Immature natural killer cell (primary cell): ENCODE results near the gene RNASEH1. TPM values are rescaled to one million over a fixed set of nuclear protein-coding genes. Genes with fewer than 3 reads are reported as not detected.
"Not testable (repeated sequence)": the region's sequence is repeated elsewhere in the genome, so short reads cannot be mapped to it uniquely, and the experiment has no call there.

Experiments used
- DNase-seq, 3 donors: peaks; one replicate each; pipeline ENCODE4 v3.0.0; 2022; ENCODE audit warnings: mixed read lengths in 1 of 3
- H3K27ac Mint-ChIP-seq, 6 donors: one replicate each; pipeline ENCODE4 v1.8.0; 2020; ENCODE audit warnings: mixed read lengths in 6 of 6, mild to moderate bottlenecking in 5 of 6, inconsistent platforms in 4 of 6, moderate library complexity in 3 of 6
- H3K27me3 Mint-ChIP-seq, 3 donors: one replicate each; pipeline ENCODE4 v1.8.0; 2020 to 2021; ENCODE audit warnings: low read depth in 3 of 3, mild to moderate bottlenecking in 3 of 3, mixed read lengths in 3 of 3, moderate library complexity in 3 of 3, inconsistent platforms in 1 of 3
- H3K36me3 Mint-ChIP-seq, 3 donors: one replicate each; pipeline ENCODE4 v1.8.0; 2020; ENCODE audit warnings: mixed read lengths in 3 of 3, inconsistent platforms in 2 of 3, mild to moderate bottlenecking in 2 of 3
- H3K4me1 Mint-ChIP-seq, 2 donors: one replicate each; pipeline ENCODE4 v1.8.0; 2020; ENCODE audit warnings: inconsistent platforms in 2 of 2, mild to moderate bottlenecking in 2 of 2, mixed read lengths in 2 of 2, moderate library complexity in 1 of 2
- H3K4me3 Mint-ChIP-seq, 5 donors: one replicate each; pipeline ENCODE4 v1.8.0; 2020; ENCODE audit warnings: mild to moderate bottlenecking in 5 of 5, mixed read lengths in 5 of 5, inconsistent platforms in 3 of 5, moderate library complexity in 3 of 5
- H3K9me3 Mint-ChIP-seq, 6 donors: one replicate each; pipeline ENCODE4 v1.8.0; 2020; ENCODE audit warnings: mild to moderate bottlenecking in 6 of 6, mixed read lengths in 6 of 6, inconsistent platforms in 4 of 6, moderate library complexity in 3 of 6
- polyA plus RNA-seq, 3 donors: library from polyadenylated mRNA; unstranded; fragments of 300-500 nt; fragmentation: Illumina TruSeq; gene quantifications; one replicate each; pipeline ENCODE4 v1.2.3, GENCODE V29; 2021

Gene RNASEH1
- polyA plus RNA-seq, 3 donors from 2014 or later: 26.6 to 43.2 (median 41.6) TPM

- H3K9me3 Mint-ChIP-seq: no peaks in the 10 kb centered on the region
- H3K36me3 Mint-ChIP-seq: peaks cover 6 to 26% (median 23%) of the 10 kb centered on the region in 3 donors
- H3K27ac Mint-ChIP-seq: peak overlapping the region in 1 of 6 donors; percentile 51
- H3K4me3 Mint-ChIP-seq: no peak overlapping the region
- no peak for DNase-seq
- H3K4me1 Mint-ChIP-seq: peaks cover 8 to 17% of the 10 kb centered on the region in 2 donors
- peaks cover 0 to 3% (median 0%) of the 10 kb centered on the region in 3 donors for H3K27me3 Mint-ChIP-seq
Observed at GRCh38 chr2:3584608-3585260, 26.6 kb upstream of the RNASEH1 start.

- Mint-ChIP-seq H3K36me3 (peaks cover 0 to 31% (median 23%) of the 10 kb centered on the region in 3 donors), H3K4me1 (peaks cover 14 to 23% of the 10 kb centered on the region in 2 donors), H3K27ac (peak overlapping the region in 1 of 6 donors; percentile 51), H3K9me3 (no peaks in the 10 kb centered on the region), H3K4me3 (no peak overlapping the region), H3K27me3 (peaks cover 0 to 3% (median 0%) of the 10 kb centered on the region in 3 donors)
- no peak for DNase-seq
Observed at GRCh38 chr2:3584076-3584475, 25.9 kb upstream of the RNASEH1 start.

- Mint-ChIP-seq H3K27me3 (peaks cover 0 to under 1% (median 0%) of the 10 kb centered on the region in 3 donors), H3K9me3 (no peaks in the 10 kb centered on the region), H3K4me1 (peaks cover 33 to 48% of the 10 kb centered on the region in 2 donors), H3K36me3 (peaks cover 9 to 45% (median 39%) of the 10 kb centered on the region in 3 donors), H3K27ac (peak overlapping the region in 1 of 6 donors; percentile 53), H3K4me3 (no peak overlapping the region)
- DNase-seq: no peak
Observed at GRCh38 chr2:3581367-3582262, 23.5 kb upstream of the RNASEH1 start.

- H3K4me3 Mint-ChIP-seq: no peak overlapping the region
- H3K27me3 Mint-ChIP-seq: peaks cover 0 to 3% (median 0%) of the 10 kb centered on the region in 3 donors
- peaks cover 14 to 51% (median 41%) of the 10 kb centered on the region in 3 donors for H3K36me3 Mint-ChIP-seq
- H3K4me1 Mint-ChIP-seq: peaks cover 43 to 58% of the 10 kb centered on the region in 2 donors
- H3K9me3 Mint-ChIP-seq: no peaks in the 10 kb centered on the region
- no peak for DNase-seq
- no peak overlapping the region for H3K27ac Mint-ChIP-seq
Observed at GRCh38 chr2:3580449-3580848, 22.3 kb upstream of the RNASEH1 start.

- H3K4me1 Mint-ChIP-seq: peaks cover 51 to 72% of the 10 kb centered on the region in 2 donors
- peaks cover 14 to 51% (median 41%) of the 10 kb centered on the region in 3 donors for H3K36me3 Mint-ChIP-seq
- peaks cover 5 to 11% (median 7%) of the 10 kb centered on the region in 3 donors for H3K27me3 Mint-ChIP-seq
- no peak overlapping the region for H3K4me3 Mint-ChIP-seq
- DNase-seq: no peak
- H3K27ac Mint-ChIP-seq: peak overlapping the region in 2 of 6 donors; percentile 1 to 12
- no peaks in the 10 kb centered on the region for H3K9me3 Mint-ChIP-seq
Observed at GRCh38 chr2:3578987-3579386, 20.9 kb upstream of the RNASEH1 start.

- not testable (repeated sequence) for H3K9me3 Mint-ChIP-seq, DNase-seq
- peaks cover 5 to 13% (median 7%) of the 10 kb centered on the region in 3 donors for H3K27me3 Mint-ChIP-seq
- peak overlapping the region; percentile 88 to 93 (median 91) for H3K4me3 Mint-ChIP-seq
- H3K4me1 Mint-ChIP-seq: peaks cover 46 to 66% of the 10 kb centered on the region in 2 donors
- peaks cover 14 to 39% (median 35%) of the 10 kb centered on the region in 3 donors for H3K36me3 Mint-ChIP-seq
- H3K27ac Mint-ChIP-seq: peak overlapping the region; percentile 85 to 95 (median 94)
Observed at GRCh38 chr2:3576263-3576630, 18.1 kb upstream of the RNASEH1 start.

- H3K4me1 Mint-ChIP-seq: peaks cover 46 to 64% of the 10 kb centered on the region in 2 donors
- H3K9me3 Mint-ChIP-seq: no peaks in the 10 kb centered on the region
- peaks cover 14 to 36% (median 33%) of the 10 kb centered on the region in 3 donors for H3K36me3 Mint-ChIP-seq
- peaks cover 5 to 13% (median 7%) of the 10 kb centered on the region in 3 donors for H3K27me3 Mint-ChIP-seq
- peak overlapping the region; percentile 85 to 95 (median 94) for H3K27ac Mint-ChIP-seq
- peak overlapping the region; percentile 88 to 93 (median 91) for H3K4me3 Mint-ChIP-seq
- no peak for DNase-seq
Observed at GRCh38 chr2:3575534-3576262, 17.6 kb upstream of the RNASEH1 start.

- no peak for DNase-seq
- Mint-ChIP-seq H3K4me3 (peak overlapping the region; percentile 14 to 93 (median 90)), H3K4me1 (peaks cover 37 to 53% of the 10 kb centered on the region in 2 donors), H3K27ac (peak overlapping the region in 2 of 6 donors; percentile 58 to 69), H3K36me3 (peaks cover 14 to 25% (median 22%) of the 10 kb centered on the region in 3 donors), H3K27me3 (peaks cover 5 to 13% (median 7%) of the 10 kb centered on the region in 3 donors), H3K9me3 (no peaks in the 10 kb centered on the region)
Observed at GRCh38 chr2:3574155-3574554, 16.0 kb upstream of the RNASEH1 start.

GRCh38 chr2:3572620-3573019, 14.5 kb upstream of the RNASEH1 start:
- H3K36me3 Mint-ChIP-seq: peaks cover 11 to 13% (median 12%) of the 10 kb centered on the region in 3 donors
- H3K27ac Mint-ChIP-seq: no peak overlapping the region
- H3K4me1 Mint-ChIP-seq: peaks cover 26 to 38% of the 10 kb centered on the region in 2 donors
- DNase-seq: no peak
- H3K9me3 Mint-ChIP-seq: no peaks in the 10 kb centered on the region
- no peak overlapping the region for H3K4me3 Mint-ChIP-seq
- H3K27me3 Mint-ChIP-seq: peaks cover 5 to 13% (median 7%) of the 10 kb centered on the region in 3 donors

- Mint-ChIP-seq H3K27me3 (peaks cover 5 to 10% (median 7%) of the 10 kb centered on the region in 3 donors), H3K4me1 (peaks cover 15 to 24% of the 10 kb centered on the region in 2 donors), H3K9me3 (no peaks in the 10 kb centered on the region), H3K36me3 (peaks cover 2% of the 10 kb centered on the region in 3 donors), H3K4me3 (no peak overlapping the region), H3K27ac (no peak overlapping the region)
- no peak for DNase-seq
Observed at GRCh38 chr2:3571284-3571683, 13.2 kb upstream of the RNASEH1 start.

- not testable (repeated sequence) for DNase-seq, H3K9me3 Mint-ChIP-seq, H3K36me3 Mint-ChIP-seq, H3K27ac Mint-ChIP-seq, H3K4me3 Mint-ChIP-seq, H3K27me3 Mint-ChIP-seq
- peaks cover 3 to 10% of the 10 kb centered on the region in 2 donors for H3K4me1 Mint-ChIP-seq
Observed at GRCh38 chr2:3569656-3570055, 11.5 kb upstream of the RNASEH1 start.

- H3K4me3 Mint-ChIP-seq: no peak overlapping the region
Observed at GRCh38 chr2:3566806-3567205, 8.7 kb upstream of the RNASEH1 start.

GRCh38 chr2:3565117-3565516, 7.0 kb upstream of the RNASEH1 start:
- Mint-ChIP-seq H3K36me3 (no peaks in the 10 kb centered on the region), H3K27me3 (no peaks in the 10 kb centered on the region), H3K27ac (no peak overlapping the region), H3K4me1 (no peaks in the 10 kb centered on the region), H3K9me3 (no peaks in the 10 kb centered on the region), H3K4me3 (no peak overlapping the region)
- DNase-seq: no peak

More at GRCh38 chr2:3566806-3567205, 8.7 kb upstream of the RNASEH1 start:
- no peak for DNase-seq
- Mint-ChIP-seq H3K4me1 (no peaks in the 10 kb centered on the region), H3K9me3 (no peaks in the 10 kb centered on the region), H3K27ac (no peak overlapping the region), H3K36me3 (no peaks in the 10 kb centered on the region), H3K27me3 (no peaks in the 10 kb centered on the region)
